ENCODE data around the gene ROR2. TPM values are rescaled to one million over a fixed set of nuclear protein-coding genes. Genes with fewer than 3 reads are reported as not detected.

Gene ROR2
- total and polyA plus RNA-seq, 2 of the 8 experiments (the other 6 are each of a cell fraction or from before 2014, with no cell fraction given): 2.7 to 4.3 TPM

DNA sequence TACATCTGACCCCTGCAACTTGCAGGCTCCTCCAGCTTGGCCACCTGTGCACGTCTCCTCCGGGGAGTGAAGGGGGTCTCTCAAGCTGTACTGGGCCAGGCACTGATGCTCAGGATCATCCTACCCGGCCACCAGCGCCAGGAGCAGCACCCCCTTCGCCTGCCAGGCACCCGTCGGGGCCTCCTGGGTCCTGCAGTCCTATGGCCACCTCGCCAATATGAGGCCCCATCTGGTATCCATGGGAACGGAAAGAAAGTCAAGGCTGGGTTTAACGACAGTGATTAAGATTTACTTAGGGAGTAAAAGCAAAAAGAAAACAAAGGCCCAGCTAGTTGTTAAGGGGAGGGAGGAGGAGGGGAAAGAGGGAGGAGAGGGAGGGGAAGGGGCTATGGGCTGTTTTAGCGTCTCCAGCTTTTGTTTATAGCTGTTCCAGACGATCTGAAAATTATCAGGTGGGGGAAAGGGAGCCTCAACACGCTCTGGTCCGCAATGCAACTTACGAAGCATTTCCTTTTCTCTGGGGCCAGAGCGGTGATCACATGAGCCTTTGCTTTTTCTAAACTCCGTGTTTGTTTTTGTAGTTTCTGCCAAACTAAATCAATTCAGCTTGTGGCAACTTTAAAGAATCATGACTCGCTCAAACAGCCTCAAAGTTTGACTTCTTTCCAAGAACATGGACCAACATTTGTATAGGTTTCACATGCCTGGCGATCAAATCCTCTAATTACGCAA is 132.4 kb downstream of the ROR2 start:
- Histone ChIP-seq H3K9me3 (ENCODE audit: insufficient read depth in 2 of 2, low read depth in 1 of 2, low read length in 1 of 2) (peaks cover 0 to 5% of the 10 kb centered on the region in 2 experiments; a peak in 1 of 4 replicates), H2BK5ac (ENCODE audit: low read depth, low read length) (no peak overlapping the region), H3K4me3 (ENCODE audit: extremely low read depth in 1 of 4, insufficient read depth in 2 of 4, low read depth in 3 of 4, low read length in 4 of 4) (no peak overlapping the region), H2BK12ac (ENCODE audit: low read depth, low read length) (peak overlapping the region; percentile 68; the same call in 1 of the 2 replicates), H2BK120ac (replicated peaks; ENCODE audit: low read depth, low read length) (no peak overlapping the region), H2BK20ac (ENCODE audit: low read length) (no peak overlapping the region), H4K20me1 (replicated peaks in 1 of 2; ENCODE audit: control insufficient read depth in 1 of 2, insufficient read depth in 2 of 2, low read length in 2 of 2) (peaks cover 0 to 3% of the 10 kb centered on the region in 2 experiments), H2AFZ (ENCODE audit: low read length) (0 out of 2 replicates have a peak overlapping the region, but pooled peaks have one; percentile 41), H4K5ac (ENCODE audit: insufficient read length, low read depth, low read length) (no peak overlapping the region), H3K23me2 (ENCODE audit: low read depth, low read length) (no peaks in the 10 kb centered on the region; the same call in 1 of the 2 replicates), H3K79me1 (ENCODE audit: low read depth, low read length) (no peaks in the 10 kb centered on the region; the same call in 1 of the 2 replicates), H3K56ac (replicated peaks; ENCODE audit: insufficient read length, low read depth, low read length) (no peak overlapping the region), H3K18ac (ENCODE audit: extremely low read depth, low read length) (no peak overlapping the region; the same call in 1 of the 2 replicates), H3K9ac (replicated peaks in 1 of 4; ENCODE audit: extremely low read depth in 1 of 4, low read depth in 3 of 4, low read length in 3 of 4) (no peak overlapping the region), H3K4me1 (replicated peaks in 1 of 4; ENCODE audit: control insufficient read depth in 3 of 4, insufficient read depth in 4 of 4, low read length in 3 of 4) (peaks cover 5 to 10% (median 8%) of the 10 kb centered on the region in 4 experiments; a peak in 5 of 7 replicates), H3K23ac (ENCODE audit: insufficient read length) (no peak overlapping the region), H3K79me2 (ENCODE audit: control insufficient read depth in 1 of 2, insufficient read depth in 2 of 2, low read length in 2 of 2) (no peaks in the 10 kb centered on the region; a peak in 1 of 4 replicates), H2BK15ac (ENCODE audit: low read length) (no peak overlapping the region; the same call in 1 of the 2 replicates), H3K27ac (ENCODE audit: low read depth, low read length) (no peak overlapping the region), H4K91ac (replicated peaks; ENCODE audit: insufficient read length, low read length) (peak overlapping the region; percentile 40), H3K27me3 (replicated peaks in 1 of 4; ENCODE audit: control insufficient read depth in 3 of 4, extremely low read depth in 1 of 4, insufficient read depth in 3 of 4, low read length in 3 of 4) (no peaks in the 10 kb centered on the region; a peak in 1 of 7 replicates), H4K8ac (ENCODE audit: extremely low read depth, insufficient read depth, low read length) (peak overlapping the region; percentile 87; the same call in 1 of the 2 replicates), H3K4ac (replicated peaks; ENCODE audit: insufficient read length, low read depth, low read length) (no peak overlapping the region), H2AK5ac (ENCODE audit: low read depth, low read length) (no peak overlapping the region), H3K4me2 (ENCODE audit: insufficient read depth in 1 of 2, low read depth in 2 of 2, low read length in 2 of 2) (peak overlapping the region in 1 of 2 experiments; percentile 29; a peak in 2 of 4 replicates), H3K36me3 (ENCODE audit: control insufficient read depth in 2 of 4, insufficient read depth in 4 of 4, low read length in 3 of 4) (no peaks in the 10 kb centered on the region), H3K14ac (ENCODE audit: insufficient read length) (no peak overlapping the region)
- POLR2A ChIA-PET (ENCODE audit: partially characterized antibody): interaction anchor here (1.4 kb wide), 1 partner anchor 17 kb away, joined by 4 read pairs; no protein-coding TSS in a partner anchor
- WGBS, 2 experiments (ENCODE audit: extremely low coverage in 1 of 2, insufficient coverage in 1 of 2, insufficient read length in 1 of 2, insufficient replicate concordance in 2 of 2, low coverage in 1 of 2, low lambda C conversion rate in 2 of 2, missing lambda C conversion rate in 1 of 2): 64% methylated on average over 19 of the region's 20 CpGs; no CpG with 5 or more reads in 1 of the 2 experiments
- DNase-seq (ENCODE audit: low read depth in 1 of 2, low spot score in 2 of 2) (no peak), FAIRE-seq (no peak)
- TF ChIP-seq POU5F1 (IDR thresholded peaks at IDR 0.05; ENCODE audit: low read depth, low read length) (no peak), ZNF274 (IDR thresholded peaks at IDR 0.05; ENCODE audit: borderline replicate concordance, extremely low read depth, low read length) (no peak)
- CTCF ChIA-PET (ENCODE audit: partially characterized antibody): no interaction called here

Measured in H1 (cell line).